HG03558 (cell line): ENCODE data around the gene ADIPOQ.
"Not testable (repeated sequence)": the region's sequence is repeated elsewhere in the genome, so short reads cannot be mapped to it uniquely, and the experiment has no call there.

ENCODE experiments used
- ATAC-seq: cut with Tn5 transposase; IDR thresholded peaks from one replicate; pipeline ENCODE4 v1.9.1; 2021; ENCODE audit warnings: moderate number of reproducible peaks; ENCODE audit not compliant: unreplicated experiment; ENCODE audit errors: extremely low read depth

Gene ADIPOQ

DNA sequence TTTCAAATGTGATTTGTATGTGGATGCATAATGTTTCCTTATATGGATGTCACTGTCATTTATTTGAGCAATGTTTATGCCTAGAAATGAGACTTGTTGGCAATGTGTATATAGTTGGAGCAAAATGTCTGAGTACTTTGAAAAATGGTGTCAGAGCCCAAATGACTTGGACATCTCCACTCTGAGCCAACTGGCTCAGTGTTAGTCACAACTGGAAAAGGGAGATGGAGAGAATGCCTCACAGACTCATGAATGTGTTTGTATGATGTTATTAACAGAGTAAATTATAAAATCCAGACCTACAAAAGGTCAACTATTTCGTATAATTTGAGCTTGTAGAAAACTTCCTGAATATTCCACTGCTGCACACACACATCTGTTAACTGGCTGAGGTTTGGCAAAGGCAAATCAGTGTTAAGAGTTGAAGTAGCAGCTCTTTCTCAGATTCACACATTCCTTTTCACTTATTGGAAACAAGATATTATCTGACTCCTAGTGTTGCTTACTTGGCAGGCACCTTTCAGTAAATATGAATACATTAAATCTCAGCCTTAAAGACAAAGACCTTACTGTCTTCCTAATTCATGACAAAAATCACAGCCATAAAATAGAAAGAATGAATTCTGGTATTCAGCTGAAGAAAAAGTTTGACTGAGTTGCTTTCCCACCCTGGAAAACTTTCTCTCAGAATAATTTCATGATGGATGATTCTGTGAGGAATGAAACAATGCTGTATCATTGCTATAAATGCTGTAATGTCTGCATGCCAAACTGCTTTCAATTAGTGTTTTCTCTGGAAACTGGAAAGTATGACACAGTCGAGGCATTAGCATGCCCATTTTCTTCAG lies 27.0 kb downstream of the ADIPOQ start:
- ATAC-seq, result no peak

DNA sequence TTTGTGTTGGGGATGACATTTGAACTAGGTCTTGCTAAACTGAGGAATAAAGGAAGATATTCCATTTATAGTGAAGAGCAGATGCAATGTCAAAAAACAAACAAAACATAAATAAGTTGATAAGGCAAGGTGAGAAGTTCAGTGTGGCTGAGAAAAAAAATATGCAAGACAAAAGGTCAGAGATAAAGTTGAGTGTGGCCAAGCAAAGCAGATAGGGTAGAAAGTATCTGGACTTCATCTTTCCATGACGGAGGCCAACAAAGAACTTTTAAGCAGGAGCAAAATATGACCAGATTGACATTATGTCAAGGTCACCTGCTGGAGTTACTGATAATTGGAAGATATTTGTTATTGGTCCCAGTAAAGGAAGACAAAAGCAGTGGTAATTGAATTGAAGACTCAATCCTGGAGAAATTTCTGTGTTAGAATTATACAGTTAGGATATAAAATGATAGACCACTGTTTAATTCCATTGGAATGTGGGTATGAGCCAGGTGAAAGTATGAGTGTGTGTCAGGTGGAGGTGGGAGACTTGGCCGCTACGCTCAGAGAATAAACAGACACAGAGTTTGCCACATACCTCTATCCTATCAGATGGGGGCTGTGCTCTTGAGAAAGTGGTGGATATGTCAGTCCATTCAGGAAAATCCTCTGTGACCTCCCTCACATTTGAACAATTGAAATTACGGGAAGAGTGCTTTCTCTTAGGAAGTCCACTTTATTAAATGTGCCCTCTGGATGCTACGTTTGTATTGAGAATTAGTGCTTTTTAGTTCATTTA lies 28.1 kb downstream of the ADIPOQ start:
- ATAC-seq, result no peak

DNA sequence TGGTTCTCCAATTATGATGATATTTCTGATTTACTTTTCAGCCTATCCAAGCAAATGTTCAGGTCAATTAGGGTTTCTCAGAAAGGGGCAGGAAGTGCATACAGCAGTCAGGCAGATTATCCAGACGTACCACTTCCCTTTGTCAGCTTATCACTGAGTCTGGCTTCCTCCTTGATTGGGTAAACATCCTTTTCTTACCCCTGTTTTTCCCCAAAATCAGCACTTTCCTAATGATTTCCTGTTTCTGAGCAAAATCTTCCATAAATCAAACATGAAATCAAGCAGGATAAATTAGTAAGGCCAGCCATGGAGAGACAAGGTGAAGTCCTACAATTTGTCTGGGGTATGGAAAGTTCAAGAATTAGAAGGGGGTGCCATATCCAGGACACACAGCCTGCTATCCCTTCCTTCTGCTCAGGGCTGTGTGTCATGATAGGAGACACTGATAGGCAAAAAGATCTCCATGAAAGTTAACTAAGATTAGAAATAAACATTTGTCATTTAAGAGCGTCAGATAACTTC lies 29.0 kb downstream of the ADIPOQ start:
- ATAC-seq, result no peak

DNA sequence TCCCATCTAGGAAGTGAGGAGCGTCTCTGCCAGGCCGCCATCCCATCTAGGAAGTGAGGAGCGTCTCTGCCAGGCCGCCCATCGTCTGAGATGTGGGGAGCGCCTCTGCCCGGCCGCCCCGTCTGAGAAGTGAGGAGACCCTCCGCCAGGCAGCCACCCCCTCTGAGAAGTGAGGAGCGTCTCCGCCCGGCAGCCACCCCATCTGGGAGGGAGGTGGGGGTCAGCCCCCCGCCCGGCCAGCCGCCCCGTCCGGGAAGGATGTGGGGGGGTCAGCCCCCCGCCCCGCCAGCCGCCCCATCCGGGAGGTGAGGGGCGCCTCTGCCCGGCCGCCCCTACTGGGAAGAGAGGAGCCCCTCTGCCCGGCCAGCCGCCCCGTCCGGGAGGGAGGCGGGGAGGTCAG lies 31.3 kb downstream of the ADIPOQ start:
- ATAC-seq, result not testable (repeated sequence)

DNA sequence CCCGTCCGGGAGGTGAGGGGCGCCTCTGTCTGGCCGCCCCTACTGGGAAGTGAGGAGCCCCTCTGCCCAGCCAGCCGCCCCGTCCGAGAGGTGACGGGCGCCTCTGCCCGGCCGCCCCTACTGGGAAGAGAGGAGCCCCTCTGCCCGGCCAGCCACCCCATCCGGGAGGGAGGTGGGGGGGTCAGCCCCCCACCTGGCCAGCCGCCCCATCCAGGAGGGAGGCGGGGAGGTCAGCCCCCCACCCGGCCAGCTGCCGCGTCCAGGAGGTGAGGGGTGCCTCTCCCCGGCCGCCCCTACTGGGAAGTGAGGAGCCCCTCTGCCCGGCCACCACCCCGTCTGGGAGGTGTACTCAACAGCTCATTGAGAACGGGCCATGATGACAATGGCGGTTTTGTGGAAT lies 31.7 kb downstream of the ADIPOQ start:
- not testable (repeated sequence) for ATAC-seq

DNA sequence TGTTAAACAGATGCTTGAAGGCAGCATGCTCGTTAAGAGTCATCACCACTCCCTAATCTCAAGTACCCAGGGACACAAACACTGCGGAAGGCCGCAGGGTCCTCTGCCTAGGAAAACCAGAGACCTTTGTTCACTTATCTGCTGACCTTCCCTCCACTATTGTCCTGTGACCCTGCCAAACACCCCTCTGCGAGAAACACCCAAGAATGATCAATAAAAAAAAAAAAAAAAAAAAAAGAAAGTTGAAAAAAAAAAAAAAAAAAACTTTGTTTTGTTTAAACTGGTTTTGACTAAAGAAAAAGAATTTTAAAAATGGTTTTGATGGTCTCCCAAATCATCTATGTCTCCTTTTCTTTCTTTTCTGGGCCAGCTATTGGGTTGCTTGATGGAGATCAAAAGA lies 32.3 kb downstream of the ADIPOQ start:
- ATAC-seq, result not testable (repeated sequence)

DNA sequence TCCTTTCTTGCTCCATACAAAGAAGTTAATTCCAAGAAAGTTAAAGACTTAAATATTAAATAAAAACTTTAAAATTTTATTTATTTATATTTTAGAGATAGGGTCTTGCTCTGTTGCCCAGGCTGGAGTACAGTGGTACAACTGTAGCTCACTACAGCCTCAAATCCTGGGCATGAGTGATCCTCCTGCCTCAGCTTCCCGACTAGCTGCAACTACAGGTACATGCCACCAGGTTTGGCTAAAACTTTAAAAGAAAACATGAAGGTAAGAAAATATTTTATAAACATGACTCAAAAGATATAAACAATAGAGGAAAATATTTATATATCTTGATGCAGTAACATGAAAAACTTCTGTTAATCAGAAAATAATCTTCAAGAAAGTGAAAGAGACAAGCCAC lies 33.2 kb downstream of the ADIPOQ start:
- ATAC-seq, result no peak

DNA sequence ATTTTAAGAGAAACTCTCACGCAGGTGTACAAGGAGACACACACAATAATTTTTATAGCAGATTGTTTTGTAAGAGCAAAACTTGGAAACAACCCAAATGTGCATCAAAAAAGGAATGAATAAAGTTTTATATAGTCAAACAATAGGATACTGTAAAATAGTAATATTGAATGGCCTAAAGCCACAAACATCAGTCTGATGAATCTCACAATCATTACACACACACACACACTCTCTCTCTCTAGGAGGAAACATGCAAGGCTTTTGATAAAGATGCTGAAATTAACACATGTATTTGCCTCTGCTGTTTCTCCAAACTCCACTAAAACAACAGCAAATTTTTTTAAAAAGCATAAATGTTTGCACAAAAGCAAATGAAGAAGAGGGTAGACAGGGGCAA lies 37.3 kb downstream of the ADIPOQ start:
- ATAC-seq, result no peak

DNA sequence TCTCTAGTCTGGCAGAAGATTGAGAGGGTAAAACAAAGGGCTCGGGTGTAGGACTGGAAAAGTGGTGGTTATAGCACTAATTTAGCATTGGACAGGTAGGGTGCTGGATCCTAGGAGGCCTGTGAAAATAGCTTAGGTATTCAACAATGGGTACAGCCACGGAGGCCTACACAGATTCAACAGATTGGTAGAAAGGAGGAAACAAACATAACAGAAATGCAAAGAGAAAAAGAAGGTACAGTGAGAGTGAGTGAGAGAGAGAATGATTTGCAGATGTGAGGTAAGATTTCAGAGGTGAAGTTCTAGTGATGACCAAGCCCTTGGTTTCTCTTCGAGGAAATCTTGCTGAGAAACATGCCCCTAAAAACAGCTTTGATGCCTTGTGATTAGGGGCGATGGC lies 37.9 kb downstream of the ADIPOQ start:
- ATAC-seq, result no peak

DNA sequence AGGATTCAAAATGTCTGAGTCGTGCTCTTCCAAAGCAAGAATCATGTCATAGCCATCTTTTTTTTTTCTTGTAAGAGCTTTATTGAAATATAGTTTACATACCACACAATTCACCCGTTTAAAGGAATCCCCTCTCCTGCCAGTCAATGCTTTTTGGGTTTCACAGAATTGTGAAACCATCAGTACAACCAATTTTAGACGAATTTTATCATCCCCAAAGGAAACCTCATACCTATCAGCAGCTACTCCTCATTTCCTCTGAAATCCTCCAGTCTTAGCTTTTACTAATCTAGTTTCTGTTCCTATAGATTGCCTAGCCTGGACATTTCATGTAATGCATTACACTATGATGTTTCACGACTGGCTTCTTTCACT lies 39.6 kb downstream of the ADIPOQ start:
- ATAC-seq, result no peak

DNA sequence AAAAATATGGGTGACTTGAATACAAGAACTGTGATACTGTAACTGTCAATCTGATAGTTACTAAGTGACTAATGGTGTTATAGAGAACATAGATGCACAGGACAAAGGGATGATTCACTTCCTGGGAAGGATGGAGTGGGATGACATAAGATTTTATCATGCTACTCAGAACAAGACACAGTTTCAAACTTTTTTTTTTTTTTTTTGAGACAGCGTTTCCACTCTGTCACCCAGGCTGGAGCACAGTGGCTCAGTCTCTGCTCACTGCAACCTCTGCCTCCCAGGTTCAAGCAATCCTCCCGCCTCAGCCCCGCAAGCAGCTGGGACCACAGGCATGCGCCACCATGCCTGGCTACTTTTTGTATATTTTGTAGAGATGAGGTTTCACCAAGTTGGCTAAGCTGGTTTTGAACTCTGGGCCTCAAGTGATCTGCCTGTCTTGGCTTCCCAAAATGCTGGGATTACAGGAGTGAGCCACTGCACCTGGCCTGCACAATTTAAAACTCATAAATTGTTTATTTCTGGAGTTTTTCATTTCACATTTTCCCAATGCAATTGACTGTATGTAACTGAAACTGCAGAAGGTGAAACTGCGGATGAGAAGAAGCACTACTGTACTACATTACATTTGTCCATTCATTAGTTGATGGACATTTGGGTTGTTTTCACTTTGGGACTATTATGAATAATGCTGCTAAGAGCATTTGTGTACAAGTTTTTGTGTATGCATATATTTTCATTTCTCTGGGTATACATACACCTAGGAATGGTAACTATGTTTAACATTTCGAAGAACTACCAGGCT lies 40.6 kb downstream of the ADIPOQ start:
- ATAC-seq, result no peak

DNA sequence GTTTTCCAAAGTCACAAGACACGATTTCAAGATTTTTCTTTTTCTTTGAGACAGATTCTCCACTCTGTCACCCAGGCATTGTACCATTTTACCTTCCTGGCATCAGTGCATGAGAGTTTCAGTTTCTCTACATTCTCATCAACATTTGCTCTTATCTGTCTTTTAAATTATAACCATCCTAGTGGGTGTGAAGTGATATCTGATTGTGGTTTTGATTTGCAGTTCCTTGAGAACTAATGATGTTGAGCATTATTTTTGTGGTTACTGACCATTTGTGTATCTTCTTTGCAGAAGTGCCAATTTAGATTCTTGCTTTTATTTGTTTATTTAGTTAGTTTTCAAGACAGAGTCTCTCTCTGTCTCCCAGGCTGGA lies 41.2 kb downstream of the ADIPOQ start:
- no peak for ATAC-seq

DNA sequence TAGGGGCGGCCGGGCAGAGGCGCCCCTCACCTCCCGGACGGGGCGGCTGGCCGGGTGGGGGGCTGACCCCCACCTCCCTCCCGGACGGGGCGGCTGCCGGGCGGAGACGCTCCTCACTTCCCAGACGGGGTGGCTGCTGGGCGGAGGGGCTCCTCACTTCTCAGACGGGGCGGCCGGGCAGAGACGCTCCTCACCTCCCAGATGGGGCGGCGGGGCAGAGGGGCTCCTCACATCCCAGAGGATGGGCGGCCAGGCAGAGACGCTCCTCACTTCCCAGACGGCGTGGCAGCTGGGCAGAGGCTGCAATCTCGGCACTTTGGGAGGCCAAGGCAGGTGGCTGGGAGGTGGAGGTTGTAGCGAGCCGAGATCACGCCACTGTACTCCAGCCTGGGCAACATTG lies 42.4 kb downstream of the ADIPOQ start:
- not testable (repeated sequence) for ATAC-seq

DNA sequence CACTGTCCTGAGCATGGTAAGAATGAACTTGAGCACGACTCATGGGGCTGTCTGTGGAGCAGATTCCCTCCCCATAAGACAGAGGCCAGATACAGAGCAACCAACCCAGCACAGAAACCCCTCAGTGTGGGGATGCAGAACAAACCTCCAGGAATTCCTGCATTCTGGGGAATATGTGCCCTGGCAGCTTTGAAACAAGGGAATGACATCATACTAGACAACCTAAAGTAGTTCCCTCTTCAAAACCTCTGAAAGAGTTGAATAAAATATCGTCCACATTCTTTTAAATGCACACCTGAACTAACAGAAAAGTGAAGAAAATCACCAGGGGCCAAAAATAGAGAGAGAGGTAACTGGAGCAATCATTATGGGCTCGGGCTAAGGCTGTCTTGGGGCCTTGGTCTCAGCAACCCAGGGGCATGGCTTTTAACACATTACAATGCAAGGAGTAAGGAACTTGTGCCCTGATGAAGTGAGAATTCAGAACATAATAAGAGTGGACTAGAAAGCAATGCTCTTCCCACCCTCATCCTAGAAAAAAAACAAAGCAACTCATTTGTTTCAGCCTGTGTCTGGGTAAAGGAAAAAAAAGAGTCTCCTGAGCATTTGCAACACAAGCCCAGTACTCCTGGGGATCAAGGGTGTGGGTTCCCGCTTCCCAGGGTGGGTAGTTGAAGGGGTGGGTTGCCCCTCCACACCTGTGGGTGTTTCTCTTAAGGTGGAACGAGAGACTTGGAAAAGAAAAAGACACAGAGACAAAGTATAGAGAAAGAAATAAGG lies 43.9 kb downstream of the ADIPOQ start:
- ATAC-seq, result no peak

DNA sequence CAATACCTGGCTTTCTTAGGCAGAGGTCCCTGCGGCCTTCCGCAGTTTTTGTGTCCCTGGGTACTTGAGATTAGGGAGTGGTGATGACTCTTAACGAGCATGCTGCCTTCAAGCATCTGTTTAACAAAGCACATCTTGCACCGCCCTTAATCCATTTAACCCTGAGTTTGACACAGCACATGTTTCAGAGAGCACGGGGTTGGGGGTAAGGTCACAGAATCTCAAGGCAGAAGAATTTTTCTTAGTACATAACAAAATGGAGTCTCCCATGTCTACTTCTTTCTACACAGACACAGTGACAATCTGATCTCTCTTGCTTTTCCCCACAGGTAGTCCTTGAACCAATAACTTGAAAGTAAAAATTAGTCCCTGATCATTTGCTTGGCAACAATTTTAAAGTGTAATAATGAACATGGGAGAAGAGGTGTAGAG lies 45.0 kb downstream of the ADIPOQ start:
- not testable (repeated sequence) for ATAC-seq

DNA sequence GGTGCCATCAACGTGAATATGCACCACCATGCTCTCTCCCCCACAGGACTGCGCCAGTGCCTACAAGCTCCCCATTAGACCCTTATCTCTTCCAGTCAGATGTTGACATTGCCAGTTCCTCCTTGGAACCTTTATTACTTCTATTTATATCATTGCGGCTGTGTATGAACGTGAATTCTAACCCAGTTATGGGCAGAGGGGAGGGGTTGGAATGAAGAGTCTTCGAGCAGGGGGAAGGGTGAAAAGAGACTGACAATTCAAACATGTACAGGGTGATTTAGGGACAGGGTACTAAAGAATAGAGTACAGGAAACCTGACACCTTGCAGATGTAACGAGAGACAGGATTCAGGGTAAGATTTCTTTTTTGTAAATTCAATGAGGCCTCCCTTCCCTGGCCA lies 46.1 kb downstream of the ADIPOQ start:
- no peak for ATAC-seq

DNA sequence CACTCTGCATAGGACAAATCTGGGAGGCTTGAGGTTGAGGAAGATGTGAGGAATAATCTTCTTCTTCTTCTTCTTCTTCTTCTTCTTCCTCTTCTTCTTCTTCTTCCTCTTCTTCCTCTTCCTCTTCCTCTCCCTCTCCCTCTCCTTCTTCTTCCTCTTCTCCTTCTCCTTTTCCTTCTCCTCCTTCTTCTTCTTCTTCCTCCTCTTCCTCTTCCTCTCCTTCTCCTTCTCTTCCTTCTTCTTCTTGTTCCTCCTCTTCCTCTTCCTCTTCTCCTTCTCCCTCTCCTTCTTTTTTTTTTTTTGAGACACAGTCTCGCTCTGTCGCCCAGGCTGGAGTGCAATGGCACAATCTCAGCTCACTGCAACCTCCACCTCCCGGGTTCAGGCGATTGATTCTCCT lies 47.2 kb downstream of the ADIPOQ start:
- ATAC-seq, result not testable (repeated sequence)

DNA sequence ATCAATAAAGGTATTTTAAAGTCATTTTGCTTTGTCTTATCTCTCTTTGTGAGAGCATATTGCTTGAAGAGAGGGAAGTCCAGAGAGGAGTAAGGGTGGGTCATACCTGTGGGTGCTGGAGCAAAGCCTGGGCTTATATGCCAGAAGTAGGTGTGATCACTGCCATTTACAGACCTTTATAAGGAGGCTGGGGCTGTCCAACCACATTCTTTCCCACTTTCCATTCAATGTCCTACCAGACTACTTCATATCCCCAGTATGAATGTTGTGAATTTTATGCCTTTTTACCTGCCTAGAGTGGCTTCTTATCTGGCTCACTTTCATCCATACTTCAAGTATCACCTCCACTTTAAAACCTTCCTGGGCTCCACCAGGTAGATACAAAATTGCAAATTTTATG lies 48.4 kb downstream of the ADIPOQ start:
- ATAC-seq, result no peak

DNA sequence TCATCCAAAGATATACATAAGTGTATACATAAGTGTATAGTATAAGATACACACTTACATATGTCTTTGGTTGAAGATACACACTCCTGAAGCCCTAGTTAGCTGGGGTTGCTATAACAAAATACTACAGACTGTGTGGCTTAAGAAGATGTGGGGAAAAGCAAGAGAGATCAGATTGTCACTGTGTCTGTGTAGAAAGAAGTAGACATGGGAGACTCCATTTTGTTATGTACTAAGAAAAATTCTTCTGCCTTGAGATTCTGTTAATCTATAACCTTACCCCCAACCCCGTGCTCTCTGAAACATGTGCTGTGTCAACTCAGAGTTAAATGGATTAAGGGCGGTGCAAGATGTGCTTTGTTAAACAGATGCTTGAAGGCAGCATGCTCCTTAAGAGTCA lies 50.6 kb downstream of the ADIPOQ start:
- not testable (repeated sequence) for ATAC-seq

DNA sequence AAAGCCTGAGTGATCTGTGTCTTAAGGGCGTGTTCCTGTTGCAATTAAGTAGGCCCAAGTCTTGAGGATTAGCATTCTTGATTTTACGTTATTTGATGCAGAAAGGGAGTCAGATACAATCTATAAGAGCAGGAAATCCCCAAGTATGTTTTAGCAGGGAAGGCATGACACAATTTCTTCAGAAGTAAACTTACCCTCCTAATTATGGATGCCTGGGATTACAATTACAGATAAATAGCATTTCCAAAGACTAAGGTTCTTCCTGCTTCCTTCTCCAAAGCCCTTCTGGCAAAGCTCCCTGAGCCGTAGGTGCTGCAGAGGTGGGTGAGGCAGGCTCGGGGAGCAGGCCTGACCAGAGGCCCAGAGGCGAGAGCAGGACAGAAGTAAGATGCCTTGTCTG lies 52.9 kb downstream of the ADIPOQ start:
- ATAC-seq, result no peak
